ENCODE measurements around the gene HTRA3. TPM values are rescaled to one million over a fixed set of nuclear protein-coding genes. Genes with fewer than 3 reads are reported as not detected.
A peak's percentile ranks its signal among the peaks of the same experiment; 100 is the strongest.

HTRA3 gene
- total and polyA plus RNA-seq, 2 of the 4 experiments (the other 2 are of a cell fraction): 1.3 to 9.5 TPM

- H2BK15ac ChIP-seq (ENCODE audit: low read depth, low read length): no peak overlapping the region; the same call in 2 of the 3 replicates
- H4K8ac ChIP-seq (ENCODE audit: low read depth in 2 of 2, low read length in 2 of 2): no peak overlapping the region
- no peak overlapping the region; the same call in 1 of the 2 replicates for H3K4ac ChIP-seq (ENCODE audit: low read depth, low read length)
- dilution Hi-C loops (cut with HindIII; ENCODE audit: low sequenced_read_pairs, unreplicated experiment) (no loop called here), in situ Hi-C loops (cut with MboI; ENCODE audit: low sequenced_read_pairs) (no loop called here), intact Hi-C loops (cut with micrococcal nuclease) (no loop called here)
- no peak overlapping the region for H4K91ac ChIP-seq (ENCODE audit: insufficient read depth, low read depth, low read length)
- H2BK120ac ChIP-seq (ENCODE audit: low read depth, low read length): no peak overlapping the region; the same call in 1 of the 2 replicates
- H4K20me1 ChIP-seq (ENCODE audit: insufficient read depth, low read length): peaks cover 7% of the 10 kb centered on the region
- H3K79me1 ChIP-seq (ENCODE audit: low read depth in 1 of 2, low read length in 2 of 2): peaks cover 4 to 40% of the 10 kb centered on the region in 2 experiments; a peak in 3 of 4 replicates
- no peak overlapping the region for H3K14ac ChIP-seq (replicated peaks; ENCODE audit: low read depth, low read length)
- H4K5ac ChIP-seq (ENCODE audit: low read depth, low read length): no peak overlapping the region
- no TSS peak for BruUV-seq (replicated peaks)
- peak; percentile 9 for DNase-seq
- H2BK5ac ChIP-seq (ENCODE audit: low read depth, low read length, poor library complexity, severe bottlenecking): no peak overlapping the region
- H3K9me1 ChIP-seq (ENCODE audit: insufficient read depth, low read length): peaks cover 11% of the 10 kb centered on the region
- H3K9ac ChIP-seq (ENCODE audit: low read depth, low read length): no peak overlapping the region
- H2AK5ac ChIP-seq (ENCODE audit: low read depth, low read length): peak overlapping the region; percentile 29; the same call in 1 of the 2 replicates
- H3K4me3 ChIP-seq (ENCODE audit: insufficient read depth, low read depth, low read length): no peak overlapping the region
- H3K4me1 ChIP-seq (ENCODE audit: control insufficient read depth, insufficient read depth, low read length): peaks cover 33% of the 10 kb centered on the region
- no peaks in the 10 kb centered on the region for H3K9me3 ChIP-seq (ENCODE audit: control insufficient read depth, insufficient read depth, low read length)
- H3K27ac ChIP-seq (ENCODE audit: insufficient read depth, low read length): no peak overlapping the region
- H3K27me3 ChIP-seq (ENCODE audit: control insufficient read depth, insufficient read depth, low read length): peaks cover 9% of the 10 kb centered on the region
- H2AK9ac ChIP-seq (replicated peaks; ENCODE audit: low read depth, low read length, poor library complexity): peak overlapping the region; percentile 42
- no peak overlapping the region for H3K23ac ChIP-seq (ENCODE audit: low read depth, low read length)
- ATAC-seq (ENCODE audit: low read depth): no peak
- POLR2A ChIA-PET (ENCODE audit: unreplicated experiment): no interaction called here
- H2AFZ ChIP-seq (replicated peaks; ENCODE audit: low read length, poor library complexity): no peak overlapping the region
- H3K56ac ChIP-seq (ENCODE audit: extremely low read depth, insufficient read depth, low read length): no peak overlapping the region
- no peaks in the 10 kb centered on the region for H3K36me3 ChIP-seq (ENCODE audit: control insufficient read depth, insufficient read depth, low read length)
- WGBS, 2 experiments (ENCODE audit: extremely low coverage in 2 of 2, insufficient read length in 1 of 2): 60% methylated on average over 4 of the region's 30 CpGs; no CpG with 5 or more reads in 1 of the 2 experiments
- no peak overlapping the region for H3K18ac ChIP-seq (ENCODE audit: low read depth, low read length)
- TF ChIP-seq SMC3 (IDR thresholded peaks at IDR 0.05; ENCODE audit: low read depth, low read length): no peak
- TF ChIP-seq USF2 (IDR thresholded peaks at IDR 0.05; ENCODE audit: low read depth, low read length): peak; percentile 21; the same call in 1 of the 2 replicates
- no peak overlapping the region for H3K4me2 ChIP-seq (ENCODE audit: low read depth, low read length)
- no peak overlapping the region for H2BK20ac ChIP-seq (ENCODE audit: low read depth, low read length)
- CTCF ChIA-PET: no interaction called here
These were observed 3.2 kb downstream of the HTRA3 start for GRCh38 chr4:8272472-8273428.

All from IMR-90 (cell line).